COLO668 (cell line): Measurements from ENCODE around the gene STUM.

Experiments
- DNase-seq: peaks from one replicate; lab custom pipeline; 2025; ENCODE audit not compliant: unreplicated experiment; lab: John Stamatoyannopoulos, UW

STUM gene

GRCh38 chr1:226650236-226650841 is 101.8 kb downstream of the STUM start:
- no peak for DNase-seq

- no peak for DNase-seq
Measured at GRCh38 chr1:226651041-226651731, 102.6 kb downstream of the STUM start.

- DNase-seq = no peak
Measured at GRCh38 chr1:226651732-226652105, 103.2 kb downstream of the STUM start.

- DNase-seq = no peak
Measured at GRCh38 chr1:226652613-226653012, 104.0 kb downstream of the STUM start.

- no peak for DNase-seq
Measured at GRCh38 chr1:226653311-226653921, 104.9 kb downstream of the STUM start.

GRCh38 chr1:226654046-226654667 is 105.6 kb downstream of the STUM start:
- DNase-seq = no peak

- DNase-seq = no peak
Measured at GRCh38 chr1:226654668-226655055, 106.1 kb downstream of the STUM start.

GRCh38 chr1:226655251-226656163 is 106.9 kb downstream of the STUM start:
- DNase-seq = peak; percentile 32

GRCh38 chr1:226656201-226656600 is 107.6 kb downstream of the STUM start:
- DNase-seq = peak; percentile 72

- peak; percentile 90 for DNase-seq
Measured at GRCh38 chr1:226656601-226657277, 108.2 kb downstream of the STUM start.

- peak; percentile 73 for DNase-seq
Measured at GRCh38 chr1:226657895-226658545, 109.5 kb downstream of the STUM start.

GRCh38 chr1:226658546-226659125 is 110.1 kb downstream of the STUM start:
- DNase-seq = no peak
